Upper lobe of right lung (tissue), 1 donor: ENCODE data around the gene MLN. TPM values are rescaled to one million over a fixed set of nuclear protein-coding genes. Genes with fewer than 3 reads are reported as not detected.

Source experiments
- ATAC-seq: fragments of 200-7000 bp; cut with Tn5 transposase; one replicate; pipeline ENCODE4 v1.9.1; 2020; ENCODE audit warnings: mild to moderate bottlenecking, moderate library complexity
- DNase-seq: peaks from one replicate; pipeline ENCODE4 v3.0.0-alpha.2; 2020
- H3K27ac ChIP-seq: fragments of 200-600 bp; one replicate; pipeline ENCODE4 v1.8.0; 2022
- H3K27me3 ChIP-seq: fragments of 200-600 bp; one replicate; pipeline ENCODE4 v1.8.0; 2022; ENCODE audit warnings: mild to moderate bottlenecking
- H3K36me3 ChIP-seq: fragments of 200-600 bp; one replicate; pipeline ENCODE4 v1.8.0; 2022
- H3K4me1 ChIP-seq: fragments of 200-600 bp; one replicate; pipeline ENCODE4 v1.8.0; 2022
- H3K4me3 ChIP-seq: fragments of 200-600 bp; one replicate; pipeline ENCODE4 v1.8.0; 2022; ENCODE audit warnings: mild to moderate bottlenecking
- H3K9me3 ChIP-seq: fragments of 200-600 bp; one replicate; pipeline ENCODE4 v1.8.0; 2022
- intact Hi-C: fragments of 100-400 bp; cut with DNase I; formaldehyde crosslinking; loops from one replicate; pipeline ENCODE4 v1.11.0; 2022
- total RNA-seq: library from RNA; stranded (reverse); fragmentation: NEBNext Ultra II Directional; extraction: Animal tissue kit (Norgen Biotek cat#: 25700); gene quantifications from one replicate; pipeline ENCODE4 v1.2.1, GENCODE V29; 2021
- TF ChIP-seq, protein P1 (sequence below): fragments of 200-600 bp; IDR thresholded peaks from one replicate; pipeline ENCODE4 v1.8.0; 2022; ENCODE audit warnings: antibody characterized with exemption
- donor health status: DM: no; HTN: yes; CAD: no; lungs with severe emphysema.

MLN gene
- total RNA-seq, 1 donor from 2014 or later = not detected

DNA sequence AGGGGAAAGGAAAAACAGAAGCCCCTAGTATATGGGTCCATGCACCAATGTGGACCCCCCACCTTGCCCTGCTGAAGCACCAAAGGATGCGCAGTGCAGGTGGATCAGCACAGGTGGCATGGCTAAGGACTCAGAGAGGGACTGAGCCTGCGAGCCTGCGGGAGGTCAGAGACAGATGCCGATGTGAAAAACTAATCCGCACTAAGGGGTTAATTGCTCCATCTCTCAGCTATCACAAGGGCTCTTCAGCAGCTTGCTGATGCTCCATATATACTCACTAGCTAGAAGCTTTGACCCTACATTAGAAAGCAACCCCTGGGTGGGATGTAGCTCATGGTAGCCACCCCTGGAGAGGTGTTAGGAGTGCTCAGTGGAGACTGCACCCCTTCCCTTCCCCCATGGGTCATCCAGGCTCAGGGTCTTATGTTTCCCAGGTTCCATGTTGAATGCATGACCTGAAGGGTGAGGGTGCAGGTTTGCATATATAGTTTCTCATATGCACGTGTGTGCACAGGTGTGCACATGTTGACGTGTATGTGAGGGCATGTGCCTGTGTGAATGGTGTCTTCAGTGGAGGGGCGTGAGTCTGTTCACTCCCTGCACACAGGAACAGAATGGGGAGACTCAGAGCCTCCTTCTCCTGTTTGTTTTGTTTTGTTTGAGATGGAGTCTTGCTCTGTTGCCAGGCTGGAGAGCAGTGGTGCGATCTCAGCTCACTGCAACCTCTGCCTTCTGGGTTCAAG is 43.7 kb downstream of the MLN start:
- ATAC-seq = no peak
- no peak overlapping the region for H3K27ac ChIP-seq
- intact Hi-C loops = no loop called here
- DNase-seq = no peak
- no peaks in the 10 kb centered on the region for H3K9me3 ChIP-seq
- TF ChIP-seq, protein P1, sequence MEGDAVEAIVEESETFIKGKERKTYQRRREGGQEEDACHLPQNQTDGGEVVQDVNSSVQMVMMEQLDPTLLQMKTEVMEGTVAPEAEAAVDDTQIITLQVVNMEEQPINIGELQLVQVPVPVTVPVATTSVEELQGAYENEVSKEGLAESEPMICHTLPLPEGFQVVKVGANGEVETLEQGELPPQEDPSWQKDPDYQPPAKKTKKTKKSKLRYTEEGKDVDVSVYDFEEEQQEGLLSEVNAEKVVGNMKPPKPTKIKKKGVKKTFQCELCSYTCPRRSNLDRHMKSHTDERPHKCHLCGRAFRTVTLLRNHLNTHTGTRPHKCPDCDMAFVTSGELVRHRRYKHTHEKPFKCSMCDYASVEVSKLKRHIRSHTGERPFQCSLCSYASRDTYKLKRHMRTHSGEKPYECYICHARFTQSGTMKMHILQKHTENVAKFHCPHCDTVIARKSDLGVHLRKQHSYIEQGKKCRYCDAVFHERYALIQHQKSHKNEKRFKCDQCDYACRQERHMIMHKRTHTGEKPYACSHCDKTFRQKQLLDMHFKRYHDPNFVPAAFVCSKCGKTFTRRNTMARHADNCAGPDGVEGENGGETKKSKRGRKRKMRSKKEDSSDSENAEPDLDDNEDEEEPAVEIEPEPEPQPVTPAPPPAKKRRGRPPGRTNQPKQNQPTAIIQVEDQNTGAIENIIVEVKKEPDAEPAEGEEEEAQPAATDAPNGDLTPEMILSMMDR = no peak
- no peak overlapping the region for H3K4me3 ChIP-seq
- no peaks in the 10 kb centered on the region for H3K36me3 ChIP-seq
- peaks cover 8% of the 10 kb centered on the region for H3K4me1 ChIP-seq
- no peaks in the 10 kb centered on the region for H3K27me3 ChIP-seq

DNA sequence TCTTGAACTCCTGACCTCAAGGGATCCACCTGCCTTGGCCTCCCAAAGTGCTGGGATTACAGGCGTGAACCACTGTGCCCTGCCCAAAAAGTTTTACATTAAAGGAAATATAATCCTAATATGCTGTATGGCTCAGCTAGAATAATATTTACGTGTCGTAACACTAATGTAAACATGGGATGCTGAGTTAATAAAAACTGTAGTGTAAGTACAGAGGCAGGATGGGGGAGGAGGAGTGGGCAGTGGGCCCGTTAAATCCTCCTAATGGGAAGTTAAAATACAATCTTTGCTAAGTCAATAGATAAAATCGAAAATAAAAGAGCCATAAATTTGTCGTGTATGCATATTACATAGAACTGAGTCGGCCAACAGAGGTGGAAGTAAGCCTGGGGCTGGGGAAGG is 45.0 kb downstream of the MLN start:
- H3K36me3 ChIP-seq = no peaks in the 10 kb centered on the region
- peaks cover 8% of the 10 kb centered on the region for H3K4me1 ChIP-seq
- intact Hi-C loops = no loop called here
- TF ChIP-seq, protein P1 = no peak
- H3K4me3 ChIP-seq = no peak overlapping the region
- no peaks in the 10 kb centered on the region for H3K27me3 ChIP-seq
- ATAC-seq (no peak), DNase-seq (no peak)
- H3K9me3 ChIP-seq = no peaks in the 10 kb centered on the region
- no peak overlapping the region for H3K27ac ChIP-seq

DNA sequence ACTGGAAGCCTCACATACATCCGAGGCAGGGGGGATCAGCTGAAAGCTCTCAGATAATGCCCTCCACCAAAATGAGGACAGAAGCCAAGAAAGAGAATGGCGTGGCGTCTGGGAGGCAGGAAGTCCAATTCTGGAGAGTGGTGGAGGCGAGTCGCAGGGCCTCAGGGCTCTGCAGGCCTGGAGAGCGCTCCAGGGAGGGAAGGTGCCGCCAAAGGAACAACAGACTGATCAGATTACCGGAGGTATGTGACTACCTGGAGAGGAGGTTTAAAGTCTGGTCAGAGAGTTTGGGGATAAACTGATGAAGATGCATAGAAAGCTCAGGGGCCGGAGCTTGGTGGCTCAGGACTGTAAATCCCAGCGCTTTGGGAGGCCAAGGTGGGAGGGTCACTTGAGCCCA is 45.9 kb downstream of the MLN start:
- H3K4me3 ChIP-seq = no peak overlapping the region
- intact Hi-C loops = no loop called here
- H3K36me3 ChIP-seq = no peaks in the 10 kb centered on the region
- H3K27ac ChIP-seq = no peak overlapping the region
- H3K9me3 ChIP-seq = no peaks in the 10 kb centered on the region
- H3K27me3 ChIP-seq = no peaks in the 10 kb centered on the region
- ATAC-seq = no peak
- no peak for DNase-seq
- H3K4me1 ChIP-seq = peaks cover 8% of the 10 kb centered on the region
- TF ChIP-seq, protein P1 = no peak

GRCh38 chr6:33757113-33757512 is 46.7 kb downstream of the MLN start:
- no peak overlapping the region for H3K4me3 ChIP-seq
- intact Hi-C loops = no loop called here
- no peak overlapping the region for H3K27ac ChIP-seq
- DNase-seq (no peak), ATAC-seq (no peak)
- H3K4me1 ChIP-seq = peaks cover 8% of the 10 kb centered on the region
- no peaks in the 10 kb centered on the region for H3K36me3 ChIP-seq
- TF ChIP-seq, protein P1 = no peak
- H3K9me3 ChIP-seq = no peaks in the 10 kb centered on the region
- no peaks in the 10 kb centered on the region for H3K27me3 ChIP-seq

GRCh38 chr6:33756211-33756954 is 47.4 kb downstream of the MLN start:
- Histone ChIP-seq H3K4me1 (peaks cover 4% of the 10 kb centered on the region), H3K27ac (no peak overlapping the region), H3K4me3 (no peak overlapping the region), H3K36me3 (no peaks in the 10 kb centered on the region), H3K9me3 (no peaks in the 10 kb centered on the region), H3K27me3 (no peaks in the 10 kb centered on the region)
- no peak for DNase-seq
- TF ChIP-seq, protein P1 = no peak
- intact Hi-C loops = no loop called here
- no peak for ATAC-seq
